ENCODE data around the gene C3orf20.

DNA sequence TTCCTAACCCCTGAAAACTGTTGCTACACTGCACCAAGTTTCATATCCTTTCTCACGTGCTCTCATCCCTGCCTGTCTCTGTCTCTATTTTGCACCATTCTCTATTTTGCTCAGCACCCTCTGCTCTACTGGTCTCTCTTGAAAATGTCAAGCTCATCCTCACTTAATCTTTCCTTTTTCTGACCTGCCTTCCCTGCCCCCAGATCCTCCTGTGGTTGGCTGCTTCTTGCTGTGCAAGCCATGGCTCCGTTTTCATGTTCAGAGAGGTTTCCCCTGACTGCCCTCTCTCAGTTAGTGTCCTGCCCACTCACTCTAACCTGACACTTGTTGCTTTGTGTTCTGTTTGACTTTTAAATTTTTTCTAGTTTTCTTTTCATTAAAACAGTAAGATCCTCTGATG, 17.4 kb upstream of the C3orf20 start:
- no peak for TF ChIP-seq NFRKB (IDR thresholded peaks at IDR 0.05)
- no peak for TF ChIP-seq SP1 (IDR thresholded peaks at IDR 0.05)
- no peak for TF ChIP-seq FOXA1 (IDR thresholded peaks at IDR 0.05)
- no peak for TF ChIP-seq HDGF (IDR thresholded peaks at IDR 0.05; ENCODE audit: borderline replicate concordance)
- TF ChIP-seq BHLHE40 (IDR thresholded peaks at IDR 0.05; ENCODE audit: borderline replicate concordance): no peak
- TF ChIP-seq FOXK2 (IDR thresholded peaks at IDR 0.05): no peak
- no peak for TF ChIP-seq ZNF384 (IDR thresholded peaks at IDR 0.05)
- no peak for TF ChIP-seq L3MBTL2 (conservative IDR thresholded peaks at IDR 0.05)
